HL-60/S4 treated with phorbol 12-myristate 13-acetate at 8.2 ng/mL for 4 days and 3 days (cell line): ENCODE results near the gene DUS1L.

Experiments
- in situ Hi-C: fragments of 300-500 bp; cut with MboI; formaldehyde crosslinking; loops from 2 replicates; pipeline ENCODE4 v1.15.0; 2022; ENCODE audit warnings: low sequenced_read_pairs

DUS1L gene

DNA sequence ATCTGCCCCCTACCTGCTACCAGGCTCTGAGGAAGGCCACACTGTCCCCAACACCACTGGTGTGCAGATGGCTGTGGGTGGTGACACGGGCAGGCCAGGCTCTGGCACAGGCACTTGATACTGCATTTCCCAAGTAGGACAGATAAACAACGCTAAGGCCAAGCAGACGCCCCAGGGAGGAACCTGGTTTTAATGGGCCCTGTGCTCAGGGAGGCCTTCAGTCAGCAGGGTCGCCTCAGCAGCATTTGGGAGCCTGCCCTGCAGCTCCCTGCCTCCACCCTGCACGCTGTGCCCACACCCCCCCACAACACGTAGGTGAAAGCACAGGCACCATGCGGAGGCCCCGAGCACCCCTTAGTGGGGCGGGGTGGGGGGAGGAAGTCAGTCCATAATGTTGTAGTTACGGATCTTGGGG, 35.7 kb upstream of the DUS1L start:
- in situ Hi-C loops = no loop called here

DNA sequence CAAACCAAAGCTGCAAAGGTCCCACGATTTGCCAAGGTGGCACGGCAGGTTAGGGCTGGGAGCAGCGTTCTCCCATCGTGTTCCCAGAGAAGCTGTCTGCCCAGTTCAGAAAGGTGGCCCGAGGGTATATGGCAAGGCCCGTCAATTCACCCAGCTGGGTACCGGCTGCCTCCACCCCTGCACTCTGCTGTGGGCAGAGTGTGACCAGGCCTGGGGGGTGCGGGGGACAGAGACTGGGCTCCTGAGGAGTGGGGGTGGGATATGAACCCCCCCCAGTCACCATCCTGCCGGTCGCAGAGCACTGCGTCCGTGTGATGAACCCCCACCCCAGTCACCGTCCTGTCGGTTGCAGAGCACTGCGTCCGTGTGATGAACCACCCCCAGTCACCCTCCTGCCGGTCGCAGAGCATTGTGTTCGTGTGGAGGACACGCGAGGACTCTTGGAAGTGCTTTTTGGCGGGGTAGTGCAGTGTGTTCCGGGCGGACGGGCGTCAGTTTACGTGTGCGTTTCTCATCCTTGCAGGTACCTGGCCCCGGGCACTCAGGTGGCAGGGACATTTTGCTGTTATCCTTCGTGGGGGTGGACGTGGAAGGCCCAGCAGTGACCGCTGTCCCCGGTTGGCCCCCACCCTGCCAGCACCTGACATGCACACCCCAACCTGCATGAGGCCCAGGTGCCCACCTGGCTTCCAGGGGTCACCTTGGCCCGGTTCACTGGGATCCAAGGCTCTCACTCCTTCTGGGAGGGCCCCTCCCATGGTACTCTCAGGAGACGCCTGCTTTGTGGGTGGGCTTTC, 35.1 kb upstream of the DUS1L start:
- in situ Hi-C loops = no loop called here

DNA sequence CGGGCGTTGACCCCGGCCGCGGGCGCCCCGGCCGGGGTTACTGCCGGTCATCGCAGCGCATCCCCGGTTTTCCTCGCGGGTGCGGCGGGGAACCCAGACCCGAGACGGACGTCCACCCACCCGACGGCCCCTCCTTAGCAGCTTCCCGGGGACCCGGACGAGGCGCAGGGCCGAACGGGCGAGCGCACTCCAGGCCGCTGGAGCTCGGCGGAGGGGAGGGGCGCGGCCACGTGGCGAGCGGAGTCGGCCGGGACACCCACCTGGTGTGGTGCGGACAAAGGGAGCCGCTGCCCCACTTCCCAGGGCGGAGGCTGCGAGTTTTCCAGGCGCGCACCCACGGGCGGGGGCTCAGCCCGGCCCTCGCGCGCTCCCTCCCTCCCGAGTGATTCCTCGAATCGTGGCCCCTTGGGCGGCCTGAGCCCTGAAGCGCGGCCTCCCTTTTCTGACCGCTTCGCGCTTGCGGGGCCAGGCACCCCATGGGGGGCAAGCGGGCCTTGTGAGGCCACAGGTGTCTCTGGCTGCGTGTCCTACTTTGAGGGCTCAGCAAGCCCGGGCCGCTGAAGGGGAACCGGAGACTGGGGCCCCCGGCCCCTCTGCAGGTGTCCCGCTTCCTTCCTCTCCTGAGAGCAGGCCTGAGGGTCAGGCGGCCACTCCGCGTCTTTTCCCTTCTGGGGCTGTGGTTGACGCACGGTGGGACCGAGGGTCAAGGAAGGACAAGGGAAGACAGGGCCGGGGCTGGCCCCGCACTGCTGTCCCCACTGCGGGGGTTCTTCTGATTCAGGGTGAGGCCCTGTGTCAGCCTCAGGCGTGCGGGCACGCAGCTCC, 33.5 kb upstream of the DUS1L start:
- in situ Hi-C loops = no loop called here

DNA sequence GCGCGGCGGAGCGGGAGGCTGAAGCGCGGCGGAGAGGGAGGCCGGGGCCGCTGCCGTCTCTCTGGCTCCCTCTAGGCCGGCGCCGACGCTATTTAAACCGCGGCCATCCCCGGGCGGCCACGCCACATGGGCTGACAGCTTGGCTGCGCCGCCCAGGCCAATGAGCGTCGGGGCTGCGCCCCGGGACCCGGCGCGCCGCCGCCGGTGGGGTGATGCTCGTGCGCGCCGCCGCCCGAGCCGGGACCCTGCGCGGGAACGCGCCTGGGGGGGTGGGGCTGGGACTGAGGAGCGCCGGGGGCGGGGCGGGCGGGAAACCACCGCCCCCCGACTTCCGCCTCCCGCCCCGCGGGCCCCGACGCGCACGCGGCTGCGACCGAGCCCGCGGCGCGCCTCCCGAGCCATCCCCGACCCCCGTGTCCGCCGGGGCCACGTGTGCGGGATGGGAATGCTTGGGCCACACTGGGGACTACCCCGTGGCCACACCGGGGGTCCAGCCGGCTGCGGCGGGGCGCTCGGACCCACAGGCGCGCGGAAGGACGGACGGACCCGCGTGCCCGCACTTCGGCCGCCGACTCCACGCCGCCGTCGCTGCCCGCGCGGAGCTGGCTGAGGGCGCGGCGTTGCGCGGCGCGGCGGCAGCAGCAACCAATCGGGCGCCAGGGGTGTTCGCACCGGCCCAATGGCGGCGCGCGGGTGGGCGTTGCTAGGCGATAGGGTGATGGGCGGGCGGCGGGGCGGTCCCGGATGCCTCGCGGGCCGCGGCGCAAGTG, 32.8 kb upstream of the DUS1L start, which contains the start of gene FASN:
TSS of gene FASN (minus strand) at position 68 of the 770 bp plus-strand sequence. CDS start 1,791 bp downstream, outside the sequence.
- in situ Hi-C loops = no loop called here

DNA sequence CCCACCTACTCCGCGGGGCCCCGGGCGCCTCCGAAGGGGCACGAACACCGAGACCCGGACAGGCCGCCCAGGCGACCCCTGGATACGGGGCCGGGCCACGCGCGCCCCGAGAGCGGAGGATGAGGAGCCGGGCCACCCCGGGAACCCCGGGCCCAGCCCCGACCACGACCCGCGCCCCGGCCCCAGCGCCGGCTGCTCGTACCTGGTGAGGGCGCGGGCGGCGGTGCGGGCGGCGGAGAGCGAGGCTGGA, 32.2 kb upstream of the DUS1L start:
- in situ Hi-C loops = no loop called here

DNA sequence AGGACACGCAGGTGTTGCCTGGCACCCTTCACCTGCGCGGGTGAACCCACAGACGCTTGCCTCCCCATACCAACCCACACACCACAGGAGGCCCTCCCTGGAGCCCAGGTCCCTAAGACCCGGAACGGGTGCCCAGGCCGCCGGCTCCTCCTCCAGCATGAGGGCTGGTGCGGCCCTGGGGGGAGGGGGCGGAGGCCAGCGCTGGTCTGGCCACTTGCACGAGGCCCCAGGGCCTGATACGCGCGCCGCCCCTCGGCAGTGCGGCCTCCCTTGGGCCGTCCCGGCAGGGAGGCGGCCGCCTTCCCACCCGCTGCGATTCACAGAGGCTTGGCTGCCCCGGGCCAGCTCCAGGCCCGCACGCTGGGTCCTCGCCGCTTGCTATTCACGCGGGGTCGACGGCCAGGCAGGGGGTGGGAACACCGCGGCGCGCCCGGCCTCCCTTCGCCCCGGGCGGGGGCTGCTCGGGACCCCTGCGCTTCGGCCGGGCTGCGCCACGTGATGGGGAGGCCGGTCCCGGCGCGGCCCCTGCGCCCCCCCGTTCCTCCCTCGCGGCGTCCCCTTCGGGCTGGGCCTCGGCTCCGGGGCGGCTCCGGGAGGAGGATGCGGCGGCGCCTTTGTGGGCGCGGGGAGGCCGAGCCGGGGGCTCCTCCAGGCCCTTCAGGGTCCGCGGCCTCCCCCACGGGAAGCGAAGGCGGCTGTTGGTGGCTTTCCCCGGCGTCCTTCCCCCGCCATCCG, 31.7 kb upstream of the DUS1L start:
- in situ Hi-C loops = no loop called here

DNA sequence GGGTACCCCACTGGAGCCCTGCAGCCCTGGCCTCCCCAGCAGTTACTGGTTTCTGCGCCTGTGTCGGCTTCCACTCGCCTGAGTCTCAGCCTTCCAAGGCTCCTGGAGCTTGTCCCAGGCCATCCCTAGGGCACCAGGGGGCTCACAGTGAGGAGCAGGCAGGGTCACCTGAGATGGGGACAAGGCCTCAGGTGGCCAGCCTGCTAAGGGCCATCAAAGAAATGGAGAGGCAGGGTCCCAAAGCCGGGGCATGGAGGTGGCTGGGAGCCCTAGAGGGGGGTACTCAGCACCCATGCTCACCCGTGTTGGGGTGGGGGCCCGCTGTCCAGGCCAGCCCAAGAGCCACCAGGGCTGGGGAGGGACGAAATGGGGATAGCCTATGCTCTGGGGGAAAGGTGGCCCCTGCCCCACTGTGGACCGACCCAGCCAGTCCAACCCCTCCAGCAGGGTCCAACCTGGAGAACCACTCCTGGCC, 31.1 kb upstream of the DUS1L start:
- in situ Hi-C loops = no loop called here

DNA sequence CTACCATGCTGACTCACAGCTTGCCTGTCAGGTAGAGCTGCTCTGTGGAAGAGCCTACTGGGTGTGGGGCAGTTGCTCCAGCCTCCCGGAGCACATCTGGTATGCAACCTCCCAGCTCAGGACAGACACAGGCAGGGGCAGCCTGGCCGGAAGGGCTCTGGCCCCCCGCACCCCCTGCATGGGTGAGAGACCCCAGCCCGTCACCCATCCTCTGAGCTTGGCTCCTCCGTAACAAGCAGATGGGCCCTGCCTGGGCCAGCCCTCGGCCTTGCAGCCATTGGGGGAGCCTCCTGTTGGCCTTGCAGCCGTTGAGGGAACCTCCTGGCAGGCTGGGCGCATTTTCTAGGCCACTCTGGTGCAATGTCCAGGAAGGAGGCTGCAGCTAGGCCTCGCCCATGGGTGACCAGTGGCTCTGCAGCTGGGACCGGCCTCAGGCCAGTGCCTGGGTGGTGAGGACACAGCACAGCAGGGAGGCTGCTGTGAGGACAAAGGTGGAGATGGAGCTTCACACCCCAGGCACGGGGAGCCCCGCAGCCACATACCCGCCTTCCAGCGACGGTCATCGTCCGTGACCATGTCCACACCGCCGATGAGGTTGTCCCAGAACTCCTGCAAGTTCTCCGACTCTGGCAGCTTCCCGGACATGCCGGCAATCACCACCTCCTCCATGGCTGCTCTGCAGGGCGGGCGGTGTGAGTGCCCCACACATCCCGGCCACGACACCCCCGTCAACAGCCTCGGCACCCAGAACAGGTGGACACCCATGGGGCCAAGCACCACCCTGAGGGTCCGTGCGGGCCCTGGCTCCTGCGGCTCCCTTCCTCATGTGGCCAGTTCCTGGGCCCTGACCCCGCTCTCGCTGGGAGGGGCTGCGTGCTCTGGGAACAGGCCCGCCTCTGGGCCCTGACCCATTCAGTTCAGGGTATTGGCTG, 30.4 kb upstream of the DUS1L start:
- in situ Hi-C loops = no loop called here

DNA sequence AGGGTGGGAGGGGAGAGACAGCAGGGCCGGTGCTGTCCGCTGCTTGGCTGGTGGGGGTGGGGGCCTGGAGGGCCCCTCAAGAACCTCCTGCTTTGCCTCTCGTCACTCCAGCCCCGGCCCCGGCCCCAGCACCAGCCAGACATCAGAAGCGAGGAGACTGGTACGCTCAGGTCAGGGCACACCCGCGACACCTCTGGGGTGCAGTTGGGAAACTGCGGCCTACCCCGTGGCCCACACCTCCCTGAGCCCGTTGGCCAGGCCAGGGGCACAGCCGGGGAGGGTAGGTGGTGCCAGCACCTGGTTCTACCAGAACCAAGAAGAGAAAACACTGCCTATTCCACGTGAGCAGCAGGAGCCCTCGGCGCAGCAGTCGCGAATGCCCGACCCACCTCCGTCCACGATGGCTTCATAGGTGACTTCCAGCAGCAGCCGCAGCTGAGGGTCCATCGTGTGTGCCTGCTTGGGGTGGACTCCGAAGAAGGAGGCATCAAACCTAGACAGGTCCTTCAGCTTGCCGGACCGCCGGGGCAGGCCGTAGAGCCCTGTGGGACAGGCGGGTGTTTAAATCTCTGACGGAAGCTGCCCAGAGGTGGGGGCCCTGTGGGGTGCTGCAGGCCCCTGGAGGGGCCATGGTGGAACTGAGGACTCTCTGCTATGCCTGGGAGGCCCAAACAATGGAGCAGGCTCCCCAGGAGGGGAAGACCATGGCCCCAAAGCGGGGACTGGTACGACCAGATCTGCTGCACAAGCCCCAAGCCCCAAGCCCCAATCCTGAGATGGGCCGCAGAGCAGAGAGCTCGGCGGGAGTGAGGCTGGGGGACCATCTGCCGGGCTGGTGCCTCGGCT, 29.6 kb upstream of the DUS1L start:
- in situ Hi-C loops = no loop called here

DNA sequence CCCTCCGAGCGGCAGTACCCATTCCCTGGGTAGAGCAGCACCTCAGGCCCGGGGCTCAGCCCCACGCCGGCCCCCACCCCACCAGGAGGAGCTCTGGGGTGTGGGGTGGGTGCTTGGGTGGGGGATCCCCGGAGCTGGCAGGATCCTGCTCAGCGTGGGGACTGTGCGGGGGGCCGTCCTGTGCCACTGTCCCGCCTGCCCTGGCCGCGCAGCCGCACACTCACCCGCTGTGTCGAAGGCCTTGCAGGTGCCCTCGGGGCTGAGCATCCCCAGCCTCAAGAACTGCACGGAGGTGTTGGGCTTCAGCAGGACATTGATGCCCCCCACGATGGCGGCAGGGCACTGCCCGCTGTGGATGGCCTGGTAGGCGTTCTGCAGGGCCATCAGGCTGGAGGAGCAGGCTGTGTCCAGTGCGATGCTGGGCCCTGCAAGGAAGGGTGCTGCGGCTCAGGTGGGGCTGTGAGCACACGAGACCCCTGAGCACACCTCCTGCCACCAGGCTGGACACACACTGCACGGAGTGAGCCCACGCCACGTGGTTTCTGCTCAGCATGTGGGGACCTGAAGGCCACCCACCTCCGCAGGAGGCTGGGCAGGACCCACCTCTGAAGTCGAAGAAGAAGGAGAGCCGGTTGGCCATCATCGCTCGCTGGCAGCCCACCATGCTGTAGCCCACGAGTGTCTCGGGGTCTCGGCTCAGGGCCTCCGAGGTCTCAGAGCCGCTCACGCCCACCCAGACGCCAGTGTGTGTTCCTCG, 27.6 kb upstream of the DUS1L start:
- in situ Hi-C loops = no loop called here

DNA sequence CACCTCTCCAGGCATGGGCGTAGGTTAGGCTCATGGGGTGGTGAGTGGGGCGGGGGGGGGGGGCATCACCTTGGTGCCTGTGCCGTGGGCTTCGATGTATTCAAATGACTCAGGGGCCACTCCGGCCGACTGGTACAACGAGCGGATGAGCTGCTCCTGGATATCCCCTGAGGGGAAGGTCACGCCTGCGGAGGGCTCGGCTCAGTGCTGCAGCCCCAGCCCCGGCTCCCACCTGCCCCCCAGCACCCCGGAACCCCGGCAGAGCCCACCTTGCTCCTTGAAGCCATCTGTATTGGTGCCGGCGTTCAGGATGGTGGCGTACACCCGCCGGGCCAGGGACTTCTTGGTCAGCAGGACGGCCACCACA, 27.0 kb upstream of the DUS1L start:
- in situ Hi-C loops = no loop called here

DNA sequence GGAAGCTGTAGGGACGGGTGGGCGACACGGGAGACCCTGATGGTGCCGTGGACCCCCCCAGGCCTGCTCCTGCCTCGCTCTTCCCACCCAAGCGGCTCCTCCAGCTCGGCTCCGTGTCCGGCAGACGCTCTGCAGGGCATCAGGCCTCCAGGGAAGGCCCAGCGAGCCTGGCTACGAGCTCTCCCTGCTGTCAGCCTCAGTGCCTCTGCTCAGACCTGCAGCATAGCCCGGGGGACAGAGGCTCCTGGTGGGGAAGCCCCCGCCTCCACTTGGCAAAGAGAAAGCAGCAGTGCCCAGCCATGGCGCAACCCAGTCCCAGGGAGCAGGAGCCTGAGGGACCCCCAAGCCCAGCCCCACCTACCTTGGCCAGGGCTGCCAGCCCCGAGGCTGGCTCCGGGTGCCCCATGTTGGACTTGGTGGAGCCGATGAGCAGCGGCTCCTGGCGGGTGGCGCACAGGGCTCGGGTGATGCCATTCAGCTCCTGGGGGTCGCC, 26.5 kb upstream of the DUS1L start:
- in situ Hi-C loops = no loop called here

DNA sequence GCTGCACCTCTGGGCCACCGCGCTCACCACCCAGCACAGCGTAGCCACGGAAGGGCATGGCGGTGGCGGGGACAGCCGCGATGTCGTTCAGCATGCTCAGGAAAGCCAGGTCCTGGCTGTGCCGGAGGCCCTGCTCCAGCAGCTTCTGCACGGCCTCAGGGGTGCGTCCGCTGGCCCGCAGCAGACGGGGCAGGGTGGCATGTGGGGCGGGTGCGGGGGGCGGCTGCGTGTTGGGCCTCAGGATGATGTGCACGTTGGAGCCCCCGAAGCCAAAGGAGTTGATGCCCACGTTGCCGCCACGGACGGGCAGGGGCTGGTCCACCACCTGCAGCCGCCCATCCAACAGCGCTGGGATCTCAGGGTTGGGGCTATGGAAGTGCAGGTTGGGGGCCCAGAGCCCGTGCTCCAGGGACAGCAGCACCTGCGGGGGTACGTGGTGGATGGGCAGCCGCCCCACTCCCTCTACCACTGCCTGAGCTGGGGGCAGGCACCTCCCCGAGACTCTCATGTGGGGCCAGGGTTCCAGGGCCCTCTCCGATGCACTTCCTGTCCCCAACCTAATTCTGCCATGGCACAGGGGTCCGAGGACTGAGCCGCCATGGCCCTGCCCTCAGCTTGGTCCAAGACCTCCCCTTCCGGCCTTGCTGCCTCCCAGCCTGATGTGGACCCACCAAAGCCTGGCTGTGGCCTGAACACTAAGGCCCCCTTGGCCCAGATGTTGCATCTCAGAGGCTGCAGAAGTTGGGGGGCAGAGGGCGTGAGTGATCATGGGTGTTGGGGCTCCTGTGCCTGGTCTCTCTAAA, 25.9 kb upstream of the DUS1L start:
- in situ Hi-C loops = no loop called here

DNA sequence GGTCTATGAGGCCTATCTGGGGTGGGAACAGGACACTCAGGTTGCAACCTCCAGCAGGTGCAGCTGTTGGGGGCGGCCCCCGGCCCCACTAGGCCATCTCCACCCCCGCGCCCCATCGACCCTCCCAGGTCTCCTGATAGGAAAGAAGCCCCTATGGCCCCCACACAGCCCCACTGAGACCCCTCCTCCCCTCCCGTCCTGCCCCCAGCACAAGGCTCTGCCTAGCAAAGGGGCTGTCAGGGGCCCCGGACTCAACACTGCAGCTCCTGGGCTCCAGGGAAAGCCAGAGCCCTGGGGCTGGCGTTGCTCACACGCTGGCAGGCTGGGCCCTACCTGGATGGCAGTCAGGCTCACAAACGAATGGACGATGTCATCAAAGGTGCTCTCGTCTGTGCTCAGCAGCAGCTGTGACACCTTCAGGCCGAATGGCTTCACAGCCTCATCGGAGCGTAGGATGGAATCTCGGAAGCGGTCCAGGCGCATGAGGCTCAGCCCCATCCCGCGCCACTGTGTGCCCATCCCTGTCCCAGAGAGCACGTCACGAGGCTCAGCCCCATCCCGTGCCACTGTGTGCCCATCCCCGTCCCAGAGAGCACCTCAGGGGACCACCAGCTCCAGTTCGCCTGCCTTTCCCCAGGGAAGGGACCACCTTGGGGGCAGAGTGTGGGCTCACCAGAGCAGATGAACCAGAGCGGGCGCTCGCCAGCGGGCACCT, 25.1 kb upstream of the DUS1L start:
- in situ Hi-C loops = no loop called here

DNA sequence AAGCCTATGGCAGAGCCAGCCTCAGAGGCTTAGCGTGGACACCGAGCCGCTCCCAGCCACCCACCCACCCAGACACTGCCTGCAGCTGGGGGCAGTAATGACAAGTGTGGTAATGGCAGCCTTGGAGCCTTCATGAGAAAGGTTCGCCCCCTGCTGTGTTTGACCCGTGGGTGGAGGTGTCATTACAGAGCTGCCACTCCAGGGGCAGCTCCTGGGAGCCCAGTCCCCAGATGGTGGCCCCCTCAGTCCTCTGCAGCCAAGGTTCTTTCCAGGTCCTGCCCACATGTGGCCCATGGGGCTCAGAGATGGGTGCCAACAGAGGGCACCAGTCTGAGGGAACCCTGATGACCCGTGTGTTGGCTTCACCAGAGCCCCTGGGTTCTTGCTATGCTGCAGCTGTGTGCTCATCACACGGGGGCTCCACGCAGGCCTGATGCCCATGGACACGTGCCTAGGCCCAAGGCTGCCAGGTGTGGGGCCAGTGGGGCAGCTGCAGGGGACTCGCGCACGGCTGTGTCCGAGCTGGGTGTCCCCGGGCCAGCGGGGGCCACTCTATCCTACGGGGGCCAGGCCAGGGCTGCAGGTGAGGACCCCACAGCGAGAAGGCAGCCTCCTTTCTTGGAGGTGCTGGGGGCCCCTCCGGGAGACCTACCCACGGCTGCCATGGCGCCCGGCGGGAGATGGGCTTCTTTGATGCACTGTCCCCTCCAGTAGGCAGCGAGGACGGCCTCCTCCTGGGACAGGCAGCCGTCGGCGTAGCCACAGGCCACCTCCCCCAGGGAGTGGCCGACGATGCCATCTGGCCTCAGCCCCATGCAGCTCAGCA, 24.3 kb upstream of the DUS1L start:
- in situ Hi-C loops = no loop called here
